WERI-Rb-1 (cell line): ENCODE data around the gene MIER1.

Experiments
- DNase-seq: peaks from one replicate; pipeline ENCODE4 v3.0.0-alpha.2; 2020
- H3K27ac ChIP-seq: fragments of 250-450 bp; sonication (Bioruptor Pico); 2 replicates; pipeline ENCODE4 v1.5.1; 2020; ENCODE audit warnings: mild to moderate bottlenecking, moderate library complexity
- H3K27me3 ChIP-seq: fragments of 250-450 bp; sonication (Bioruptor Pico); 2 replicates; pipeline ENCODE4 v1.5.1; 2021; ENCODE audit warnings: mild to moderate bottlenecking, low read depth, moderate library complexity; ENCODE audit not compliant: insufficient read depth, severe bottlenecking
- H3K36me3 ChIP-seq: fragments of 250-450 bp; sonication (Bioruptor Pico); 2 replicates; pipeline ENCODE4 v1.5.1; 2020; ENCODE audit warnings: mild to moderate bottlenecking, moderate library complexity
- H3K4me3 ChIP-seq: 2 replicates; pipeline ENCODE4 v1.5.1; 2011; ENCODE audit warnings: low read depth, mild to moderate bottlenecking, control low read depth, low read length
- H3K9me3 ChIP-seq: fragments of 250-450 bp; sonication (Bioruptor Pico); 2 replicates; pipeline ENCODE4 v1.5.1; 2021; ENCODE audit warnings: mild to moderate bottlenecking, moderate library complexity; ENCODE audit not compliant: severe bottlenecking
- CTCF ChIP-seq: IDR thresholded peaks from 2 replicates; pipeline ENCODE4 v1.5.1; 2011; ENCODE audit warnings: low read depth, mild to moderate bottlenecking, control low read depth, inconsistent platforms, low read length

MIER1 gene

GRCh38 chr1:67019121-67019520 lies 94.3 kb downstream of the MIER1 start:
- no peaks in the 10 kb centered on the region for H3K9me3 ChIP-seq
- DNase-seq = no peak
- no peak overlapping the region for H3K4me3 ChIP-seq
- TF ChIP-seq CTCF = no peak
- no peak overlapping the region for H3K27ac ChIP-seq
- H3K27me3 ChIP-seq = no peaks in the 10 kb centered on the region
- H3K36me3 ChIP-seq = peaks cover 11% of the 10 kb centered on the region

DNA sequence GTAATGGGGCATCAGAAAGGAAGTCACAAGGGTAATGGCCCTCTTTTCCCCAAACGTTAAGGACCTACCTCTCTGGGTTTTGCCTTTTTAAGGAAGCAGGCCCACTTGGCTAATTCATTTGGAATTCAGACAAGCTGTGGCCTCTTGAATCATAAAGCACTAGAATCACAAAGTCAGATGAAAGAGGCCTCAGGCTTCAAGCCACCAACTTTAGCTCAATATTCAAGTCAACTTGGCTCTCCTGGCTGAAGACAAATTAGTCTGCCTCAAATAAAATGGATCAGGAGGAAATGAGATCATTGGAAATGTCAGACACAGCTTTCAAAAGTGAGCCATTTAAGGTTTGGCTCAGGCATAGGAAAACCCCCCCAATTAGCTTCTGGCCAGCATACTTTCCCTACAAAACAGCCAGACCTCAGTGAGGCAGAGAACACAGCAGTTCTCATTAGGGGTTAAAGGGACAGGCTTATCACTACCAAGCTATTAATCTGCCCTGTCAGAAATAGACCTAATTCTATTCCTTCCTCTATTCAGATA lies 94.9 kb downstream of the MIER1 start:
- Histone ChIP-seq H3K4me3 (no peak overlapping the region), H3K27ac (no peak overlapping the region), H3K36me3 (peaks cover 11% of the 10 kb centered on the region), H3K9me3 (no peaks in the 10 kb centered on the region), H3K27me3 (no peaks in the 10 kb centered on the region)
- no peak for TF ChIP-seq CTCF
- no peak for DNase-seq

DNA sequence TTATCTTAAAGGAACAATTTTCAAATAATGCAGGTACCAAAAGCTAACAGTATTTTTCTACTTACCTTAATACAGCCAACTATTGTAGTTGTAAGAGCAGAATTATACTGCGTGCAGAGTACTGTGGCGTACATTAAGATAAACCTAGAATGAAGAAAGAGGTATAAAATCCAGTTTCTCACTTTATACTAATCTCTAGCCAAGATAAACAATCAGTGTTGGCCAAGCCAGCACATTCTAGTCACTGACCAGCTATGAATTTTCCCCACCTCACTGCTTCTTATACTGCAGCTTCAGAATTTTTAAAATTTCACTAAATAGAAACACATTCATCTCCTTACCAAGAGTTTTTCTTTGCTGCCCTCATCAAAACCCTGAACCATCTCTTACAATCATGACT lies 95.5 kb downstream of the MIER1 start:
- no peak for DNase-seq
- H3K4me3 ChIP-seq = no peak overlapping the region
- peaks cover 11% of the 10 kb centered on the region for H3K36me3 ChIP-seq
- H3K27ac ChIP-seq = no peak overlapping the region
- no peaks in the 10 kb centered on the region for H3K27me3 ChIP-seq
- TF ChIP-seq CTCF = no peak
- no peaks in the 10 kb centered on the region for H3K9me3 ChIP-seq

DNA sequence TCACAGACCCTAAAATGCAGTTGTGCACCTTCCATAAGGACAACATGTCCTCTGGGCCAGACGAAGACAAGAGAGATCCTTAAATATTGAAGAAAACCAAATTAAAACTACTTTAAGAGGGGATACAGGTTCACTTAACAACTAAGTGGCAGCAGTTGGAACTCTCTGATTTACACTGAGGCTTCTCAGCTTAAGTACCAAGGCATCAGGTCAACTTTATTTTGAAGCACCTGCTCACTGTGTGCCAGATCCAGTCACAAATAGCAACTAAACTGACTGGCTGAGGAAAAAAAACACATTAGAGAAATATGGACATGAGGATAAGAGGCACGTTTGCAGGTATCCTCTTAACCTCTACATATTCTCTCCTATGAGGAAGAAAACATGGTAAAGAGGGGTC lies 96.0 kb downstream of the MIER1 start:
- H3K4me3 ChIP-seq = no peak overlapping the region
- DNase-seq = no peak
- peaks cover 11% of the 10 kb centered on the region for H3K36me3 ChIP-seq
- no peaks in the 10 kb centered on the region for H3K27me3 ChIP-seq
- TF ChIP-seq CTCF = no peak
- H3K27ac ChIP-seq = no peak overlapping the region
- no peaks in the 10 kb centered on the region for H3K9me3 ChIP-seq

GRCh38 chr1:67029472-67029871 lies 104.7 kb downstream of the MIER1 start:
- no peaks in the 10 kb centered on the region; the same call in 1 of the 2 replicates for H3K36me3 ChIP-seq
- no peak overlapping the region for H3K27ac ChIP-seq
- no peaks in the 10 kb centered on the region for H3K9me3 ChIP-seq
- no peak for TF ChIP-seq CTCF
- H3K4me3 ChIP-seq = no peak overlapping the region
- no peak for DNase-seq
- H3K27me3 ChIP-seq = no peaks in the 10 kb centered on the region

DNA sequence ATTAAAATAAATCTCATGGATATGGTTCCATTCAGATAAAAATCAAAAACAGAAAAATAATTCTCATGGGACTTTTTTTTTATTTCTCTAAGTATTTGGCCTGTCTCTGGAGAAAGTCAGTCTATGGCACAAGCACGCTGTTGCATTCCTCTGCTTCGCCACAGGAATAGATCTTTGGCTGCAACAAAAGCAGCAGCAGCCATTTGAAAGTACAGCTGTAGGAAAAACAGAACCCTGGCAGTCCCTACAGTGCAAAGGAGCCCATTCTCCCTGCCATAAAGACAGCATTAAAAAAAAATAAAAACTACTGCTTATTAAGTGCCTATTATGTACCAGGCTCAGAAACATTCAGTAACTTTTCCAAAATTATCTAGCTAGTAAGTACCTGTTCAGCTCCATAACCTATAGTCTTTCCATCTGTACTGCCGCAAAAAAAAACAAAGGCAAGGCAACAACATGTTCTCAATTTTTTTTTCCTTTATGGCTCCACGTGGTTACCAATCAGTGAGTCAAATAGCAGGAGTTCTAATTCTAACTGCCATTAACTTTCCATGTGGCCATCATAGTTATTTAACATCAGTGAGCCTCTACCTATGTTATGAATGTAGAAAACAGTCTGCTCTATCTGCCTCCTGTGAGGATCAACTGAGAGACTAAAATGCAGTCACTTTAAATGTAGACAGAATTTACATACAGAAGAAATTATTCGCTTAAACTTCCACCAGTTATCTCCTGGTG lies 106.5 kb downstream of the MIER1 start:
- TF ChIP-seq CTCF = no peak
- no peak overlapping the region for H3K27ac ChIP-seq
- H3K27me3 ChIP-seq = no peaks in the 10 kb centered on the region
- no peak overlapping the region for H3K4me3 ChIP-seq
- no peaks in the 10 kb centered on the region for H3K9me3 ChIP-seq
- peaks cover 5% of the 10 kb centered on the region for H3K36me3 ChIP-seq
- no peak for DNase-seq
